H1 (cell line): ENCODE results near the gene GALNT11.

Experiments used
- ATF3 ChIP-seq: IDR thresholded peaks from 2 replicates; pipeline ENCODE4 v1.6.1; 2011; ENCODE audit warnings: low read depth, mild to moderate bottlenecking, low read length; ENCODE audit not compliant: insufficient read depth
- CTCF ChIP-seq, 3 experiments: IDR thresholded peaks; 1 replicate in 2 of 3; 2 replicates in 1 of 3; pipeline versions ENCODE4 v1.5.1 to v1.6.1; 2011; ENCODE audit warnings: low read length in 3 of 3, mild to moderate bottlenecking in 3 of 3, inconsistent platforms in 2 of 3, low read depth in 1 of 3, moderate library complexity in 1 of 3; ENCODE audit not compliant: insufficient read depth in 1 of 3; ENCODE audit errors: control extremely low read depth in 1 of 3
- EP300 ChIP-seq, 2 experiments: IDR thresholded peaks; 1 replicate in 1 of 2; 2 replicates in 1 of 2; pipeline ENCODE4 v1.6.1; 2011 to 2012; ENCODE audit warnings: low read depth in 2 of 2, low read length in 2 of 2, mild to moderate bottlenecking in 2 of 2, borderline replicate concordance in 1 of 2, inconsistent platforms in 1 of 2, moderate library complexity in 1 of 2
- EZH2 ChIP-seq: fragments of 200-600 bp; sonication (generic); IDR thresholded peaks from 2 replicates; pipeline ENCODE4 v1.7.1; 2012; ENCODE audit warnings: low read depth, mild to moderate bottlenecking, moderate library complexity, low read length, inconsistent platforms; ENCODE audit not compliant: severe bottlenecking
- FOSL1 ChIP-seq: IDR thresholded peaks from 2 replicates; pipeline ENCODE4 v1.6.1; 2011; ENCODE audit warnings: mild to moderate bottlenecking, low read depth, low read length, moderate library complexity; ENCODE audit not compliant: insufficient read depth
- HDAC2 ChIP-seq, 2 experiments: fragments of 300-600 bp in 1 of 2; sonication (generic) in 1 of 2; IDR thresholded peaks; 2 replicates each; pipeline ENCODE4 v1.6.1; 2011 to 2012; ENCODE audit warnings: low read depth in 2 of 2, low read length in 2 of 2, mild to moderate bottlenecking in 2 of 2, moderate library complexity in 2 of 2, borderline replicate concordance in 1 of 2, inconsistent platforms in 1 of 2
- POLR2AphosphoS5 ChIP-seq: IDR thresholded peaks from 2 replicates; pipeline ENCODE4 v1.6.1; 2011; ENCODE audit warnings: low read depth, low read length
- RXRA ChIP-seq: IDR thresholded peaks from 2 replicates; pipeline ENCODE4 v1.6.1; 2011; ENCODE audit warnings: low read depth, mild to moderate bottlenecking, low read length, moderate library complexity; ENCODE audit not compliant: insufficient read depth
- SP1 ChIP-seq: IDR thresholded peaks from 2 replicates; pipeline ENCODE4 v1.6.1; 2011; ENCODE audit warnings: low read depth, low read length
- TAF7 ChIP-seq: optimal IDR thresholded peaks from 2 replicates; pipeline ENCODE3; 2011; ENCODE audit warnings: low read depth, mild to moderate bottlenecking, inconsistent platforms, low read length, moderate library complexity, borderline replicate concordance
- YY1 ChIP-seq: IDR thresholded peaks from 2 replicates; pipeline ENCODE4 v1.6.1; 2011; ENCODE audit warnings: low read depth, mild to moderate bottlenecking, low read length

- TF ChIP-seq CTCF (IDR thresholded peaks at IDR 0.05; ENCODE audit: control extremely low read depth in 1 of 3, insufficient read depth in 1 of 3, low read depth in 1 of 3, low read length in 3 of 3): no peak
- TF ChIP-seq TAF7: no peak
- TF ChIP-seq YY1: no peak
- TF ChIP-seq SP1: no peak
- TF ChIP-seq ATF3: no peak
- TF ChIP-seq HDAC2 (IDR thresholded peaks at IDR 0.05; ENCODE audit: borderline replicate concordance in 1 of 2, low read depth in 2 of 2, low read length in 2 of 2): no peak
- TF ChIP-seq EZH2: no peak
- TF ChIP-seq EP300 (IDR thresholded peaks at IDR 0.05; ENCODE audit: borderline replicate concordance in 1 of 2, low read depth in 2 of 2, low read length in 2 of 2): no peak
- TF ChIP-seq FOSL1: no peak
- no peak for TF ChIP-seq RXRA
- no peak for TF ChIP-seq POLR2AphosphoS5
These were observed 9.9 kb upstream of the GALNT11 start for GRCh38 chr7:152015600-152015999.
